ENCODE results near the gene NOVA2.

The NOVA2 gene

GRCh38 chr19:45973553-45974338 is at the start of gene NOVA2:
Gene NOVA2, minus strand, starts transcription at chr19:45973865. Its CDS starts 514 bp downstream, at chr19:45973351.
- no peak for DNase-seq (ENCODE audit: low read depth)

- no peak for DNase-seq (ENCODE audit: low read depth)
Measured at GRCh38 chr19:46023311-46023779, 49.7 kb upstream of the NOVA2 start.

GRCh38 chr19:46022431-46023310 is 49.0 kb upstream of the NOVA2 start, which contains the start of gene PGLYRP1:
Gene PGLYRP1, minus strand, starts transcription at chr19:46023053. Its CDS starts 32 bp downstream, at chr19:46023021.
- no peak for DNase-seq (ENCODE audit: low read depth)

GRCh38 chr19:46022061-46022430 is 48.4 kb upstream of the NOVA2 start:
- DNase-seq (ENCODE audit: low read depth): no peak

GRCh38 chr19:46021531-46022041 is 47.9 kb upstream of the NOVA2 start:
- DNase-seq (ENCODE audit: low read depth): no peak

GRCh38 chr19:46020819-46021125 is 47.1 kb upstream of the NOVA2 start:
- DNase-seq (ENCODE audit: low read depth): no peak

GRCh38 chr19:46019270-46019669 is 45.6 kb upstream of the NOVA2 start:
- no peak for DNase-seq (ENCODE audit: low read depth)

- DNase-seq (ENCODE audit: low read depth): no peak
Measured at GRCh38 chr19:46018729-46019251, 45.1 kb upstream of the NOVA2 start.

GRCh38 chr19:46017874-46018675 is 44.4 kb upstream of the NOVA2 start:
- DNase-seq (ENCODE audit: low read depth): no peak

- no peak for DNase-seq (ENCODE audit: low read depth)
Measured at GRCh38 chr19:46017095-46017429, 43.4 kb upstream of the NOVA2 start.

- DNase-seq (ENCODE audit: low read depth): peak; percentile 55
Measured at GRCh38 chr19:46016426-46017094, 42.9 kb upstream of the NOVA2 start.

- no peak for DNase-seq (ENCODE audit: low read depth)
Measured at GRCh38 chr19:46015687-46016425, 42.2 kb upstream of the NOVA2 start.

GRCh38 chr19:46014941-46015686 is 41.4 kb upstream of the NOVA2 start:
- no peak for DNase-seq (ENCODE audit: low read depth)

GRCh38 chr19:46014534-46014933 is 40.9 kb upstream of the NOVA2 start:
- no peak for DNase-seq (ENCODE audit: low read depth)

GRCh38 chr19:46009530-46010510 is 36.2 kb upstream of the NOVA2 start:
- peak; percentile 55 for DNase-seq (ENCODE audit: low read depth)

GRCh38 chr19:46006411-46006810 is 32.7 kb upstream of the NOVA2 start:
- no peak for DNase-seq (ENCODE audit: low read depth)

GRCh38 chr19:46002678-46003275 is 29.1 kb upstream of the NOVA2 start:
- DNase-seq (ENCODE audit: low read depth): no peak
